Sigmoid colon (tissue), 4 donors: ENCODE measurements around the gene FYN.

Source experiments
- POLR2A ChIP-seq, 2 donors: fragments of 450-650 bp; IDR thresholded peaks; one replicate each; pipeline ENCODE4 v1.6.1; 2016; ENCODE audit warnings: antibody characterized with exemption in 2 of 2, mild to moderate bottlenecking in 2 of 2, moderate library complexity in 2 of 2
- POLR2AphosphoS5 ChIP-seq, 4 donors: sonication (generic); formaldehyde crosslinking; IDR thresholded peaks; one replicate each; pipeline ENCODE4 v1.6.1; 2017; ENCODE audit warnings: antibody characterized with exemption in 4 of 4

DNA sequence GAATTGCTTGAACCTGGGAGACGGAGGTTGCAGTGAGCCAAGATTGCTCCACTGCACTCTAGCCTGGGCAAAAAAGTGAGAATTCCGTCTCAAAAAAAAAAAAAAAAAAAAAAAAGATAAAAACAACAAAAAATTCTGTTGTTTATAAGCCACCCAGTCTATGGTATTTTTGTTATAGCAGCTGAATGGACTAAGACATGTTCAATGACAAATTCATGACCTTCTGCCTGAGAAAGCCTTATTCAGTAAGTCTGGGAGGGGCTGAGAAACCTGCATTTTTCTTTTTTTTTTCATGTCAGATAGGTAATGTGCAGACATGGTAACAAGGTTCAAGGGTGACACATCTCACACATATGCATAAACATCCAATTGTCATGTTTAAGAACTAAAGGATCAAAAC lies 227.2 kb downstream of the FYN start:
- TF ChIP-seq POLR2AphosphoS5 (IDR thresholded peaks at IDR 0.05): no peak
- no peak for TF ChIP-seq POLR2A (IDR thresholded peaks at IDR 0.05)
